Ovary (tissue), 3 donors: ENCODE results near the gene CFAP54.

Experiments
- CTCF ChIP-seq, 3 donors: fragments of 450-650 bp in 2 of 3; fragments of 200-600 bp in 1 of 3; IDR thresholded peaks; one replicate each; pipeline versions ENCODE4 v1.5.1 to v1.8.0; 2016 to 2022; ENCODE audit warnings: antibody characterized with exemption in 3 of 3, mild to moderate bottlenecking in 1 of 3
- POLR2A ChIP-seq: fragments of 450-650 bp; IDR thresholded peaks from one replicate; pipeline ENCODE4 v1.6.1; 2017; ENCODE audit warnings: antibody characterized with exemption, mild to moderate bottlenecking, moderate library complexity
- donor health status: DM: no; HTN: no; CAD: no.

- TF ChIP-seq CTCF (IDR thresholded peaks at IDR 0.05) (no peak), POLR2A (no peak)
Observed at GRCh38 chr12:96810477-96810876, 321.1 kb downstream of the CFAP54 start.
